NCI-H2227 treated with DMSO at 0.1 percent for 48 hours (cell line): ENCODE results near the gene ZNF557.

Source experiments
- DNase-seq: peaks from one replicate; lab custom pipeline; 2025; lab: John Stamatoyannopoulos, UW

The ZNF557 gene

DNA sequence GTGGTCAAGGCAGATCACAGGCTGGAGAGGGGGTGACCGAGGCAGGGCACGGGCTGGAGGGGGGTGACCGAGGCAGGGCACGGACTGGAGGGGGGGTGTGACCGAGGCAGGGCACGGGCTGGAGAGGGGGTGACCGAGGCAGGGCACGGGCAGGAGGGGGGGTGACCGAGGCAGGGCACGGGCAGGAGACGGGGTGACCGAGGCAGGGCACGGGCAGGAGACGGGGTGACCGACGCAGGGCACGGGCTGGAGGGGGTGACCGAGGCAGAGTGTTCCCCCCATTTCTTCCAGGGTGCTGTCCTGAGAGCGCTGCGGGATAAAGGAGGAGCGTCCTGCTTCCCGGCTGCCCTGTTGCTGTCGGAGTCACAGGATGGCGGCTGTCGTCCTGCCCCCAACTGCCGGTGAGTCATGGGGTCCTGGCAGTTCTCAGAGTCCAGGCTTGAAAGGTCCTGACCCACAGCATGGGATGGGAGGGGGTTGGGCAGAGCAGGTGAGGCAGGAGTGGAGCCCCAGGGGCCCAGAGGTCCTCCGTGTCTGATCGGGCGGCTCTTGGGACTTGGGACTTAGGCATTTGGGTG is 5.3 kb downstream of the ZNF557 start:
- no peak for DNase-seq

DNA sequence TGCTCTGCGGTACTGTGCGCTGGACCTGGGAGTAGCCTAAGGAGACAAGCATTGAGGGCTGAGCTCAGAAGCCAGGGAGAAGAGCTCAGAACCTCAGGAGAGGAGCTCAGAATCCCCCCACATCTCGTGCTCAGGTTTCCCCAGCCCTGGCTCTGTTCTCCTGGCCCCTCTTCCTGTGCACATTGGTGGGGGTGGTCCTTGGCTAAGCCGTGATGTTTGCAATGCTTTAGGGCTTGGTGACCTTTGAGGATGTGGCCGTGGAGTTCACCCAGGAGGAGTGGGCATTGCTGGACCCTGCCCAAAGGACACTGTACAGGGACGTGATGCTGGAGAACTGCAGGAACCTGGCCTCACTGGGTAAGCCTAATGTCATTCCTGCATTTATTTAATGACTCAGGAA is 6.6 kb downstream of the ZNF557 start:
- no peak for DNase-seq

DNA sequence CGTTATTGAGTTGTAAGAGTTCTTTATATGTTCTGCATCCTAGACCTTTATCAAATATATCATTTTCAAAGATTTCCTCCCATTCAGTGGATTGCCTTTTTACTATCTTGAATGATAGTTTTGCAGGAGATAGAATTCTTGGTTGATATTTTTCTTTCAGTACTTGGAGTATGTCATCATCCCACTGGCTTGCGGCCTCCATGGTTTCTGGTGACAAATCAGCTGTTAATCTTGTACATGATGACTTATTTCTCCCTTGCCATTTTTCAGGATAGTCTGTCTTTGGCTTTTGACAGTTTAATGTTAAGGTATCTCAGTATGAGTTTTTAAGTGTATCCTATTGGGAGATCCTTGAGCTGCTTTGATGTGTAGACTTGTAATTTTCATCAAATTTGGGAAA is 8.5 kb downstream of the ZNF557 start:
- no peak for DNase-seq

DNA sequence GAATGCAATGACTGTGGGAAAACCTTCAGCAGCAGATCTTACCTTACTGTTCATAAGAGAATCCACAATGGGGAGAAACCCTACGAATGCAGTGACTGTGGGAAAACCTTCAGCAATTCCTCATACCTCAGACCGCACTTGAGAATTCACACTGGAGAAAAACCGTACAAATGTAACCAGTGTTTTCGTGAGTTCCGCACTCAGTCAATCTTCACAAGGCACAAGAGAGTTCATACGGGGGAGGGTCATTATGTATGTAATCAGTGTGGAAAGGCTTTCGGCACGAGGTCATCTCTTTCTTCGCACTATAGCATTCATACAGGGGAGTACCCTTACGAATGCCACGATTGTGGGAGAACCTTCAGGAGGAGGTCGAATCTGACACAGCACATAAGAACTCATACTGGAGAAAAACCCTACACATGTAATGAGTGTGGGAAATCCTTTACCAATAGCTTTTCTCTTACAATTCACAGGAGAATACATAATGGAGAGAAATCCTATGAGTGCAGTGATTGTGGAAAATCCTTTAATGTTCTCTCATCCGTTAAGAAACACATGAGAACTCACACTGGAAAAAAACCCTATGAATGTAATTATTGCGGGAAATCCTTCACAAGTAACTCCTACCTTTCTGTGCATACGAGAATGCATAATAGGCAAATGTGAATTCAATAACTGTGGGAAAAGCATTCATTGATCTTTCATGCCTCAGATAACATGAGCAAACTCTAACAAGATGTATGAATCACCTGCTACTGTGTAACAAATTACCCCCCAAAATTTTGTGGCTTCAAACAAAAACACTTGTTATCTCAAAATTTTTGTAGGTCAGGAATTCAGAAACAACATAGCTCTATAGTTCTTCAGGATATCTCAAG is 13.8 kb downstream of the ZNF557 start:
- DNase-seq: no peak

DNA sequence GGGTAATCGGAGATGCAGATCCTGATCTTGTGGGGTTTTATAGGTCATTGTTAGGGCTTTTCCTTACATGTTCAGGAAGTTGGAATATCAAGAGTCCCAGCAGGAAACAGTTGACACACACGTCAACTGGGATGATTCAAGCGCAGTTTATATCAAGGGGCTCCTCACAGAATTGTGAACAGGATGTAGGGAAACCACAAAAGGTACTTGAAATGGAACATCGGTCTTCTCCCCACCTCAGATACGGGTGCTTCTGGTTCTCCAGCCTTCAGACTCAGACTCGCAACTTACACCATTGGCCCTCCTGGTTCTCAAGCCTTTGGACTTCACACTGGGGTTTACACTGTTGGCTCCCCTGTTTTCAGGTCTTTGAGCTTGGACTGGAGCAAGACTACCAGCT is 19.5 kb downstream of the ZNF557 start:
- DNase-seq: no peak

DNA sequence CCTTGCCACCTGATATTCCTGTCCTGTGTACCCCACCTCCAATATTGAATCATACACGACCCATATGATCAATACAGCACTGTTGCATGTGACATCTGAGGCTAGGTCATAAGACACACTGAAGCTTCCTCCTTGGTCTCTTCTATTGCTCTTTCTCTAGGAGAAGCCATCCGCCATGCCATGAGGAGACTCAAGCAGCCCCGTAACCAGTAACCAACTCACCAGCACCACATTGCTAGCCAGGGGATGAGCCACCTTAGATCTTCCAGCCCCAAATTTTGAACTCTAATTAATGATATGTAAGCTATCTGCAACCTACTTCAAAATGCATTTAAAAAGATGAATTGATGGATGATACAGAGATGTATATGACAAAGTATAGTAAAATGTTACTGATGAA is 28.6 kb downstream of the ZNF557 start:
- no peak for DNase-seq

DNA sequence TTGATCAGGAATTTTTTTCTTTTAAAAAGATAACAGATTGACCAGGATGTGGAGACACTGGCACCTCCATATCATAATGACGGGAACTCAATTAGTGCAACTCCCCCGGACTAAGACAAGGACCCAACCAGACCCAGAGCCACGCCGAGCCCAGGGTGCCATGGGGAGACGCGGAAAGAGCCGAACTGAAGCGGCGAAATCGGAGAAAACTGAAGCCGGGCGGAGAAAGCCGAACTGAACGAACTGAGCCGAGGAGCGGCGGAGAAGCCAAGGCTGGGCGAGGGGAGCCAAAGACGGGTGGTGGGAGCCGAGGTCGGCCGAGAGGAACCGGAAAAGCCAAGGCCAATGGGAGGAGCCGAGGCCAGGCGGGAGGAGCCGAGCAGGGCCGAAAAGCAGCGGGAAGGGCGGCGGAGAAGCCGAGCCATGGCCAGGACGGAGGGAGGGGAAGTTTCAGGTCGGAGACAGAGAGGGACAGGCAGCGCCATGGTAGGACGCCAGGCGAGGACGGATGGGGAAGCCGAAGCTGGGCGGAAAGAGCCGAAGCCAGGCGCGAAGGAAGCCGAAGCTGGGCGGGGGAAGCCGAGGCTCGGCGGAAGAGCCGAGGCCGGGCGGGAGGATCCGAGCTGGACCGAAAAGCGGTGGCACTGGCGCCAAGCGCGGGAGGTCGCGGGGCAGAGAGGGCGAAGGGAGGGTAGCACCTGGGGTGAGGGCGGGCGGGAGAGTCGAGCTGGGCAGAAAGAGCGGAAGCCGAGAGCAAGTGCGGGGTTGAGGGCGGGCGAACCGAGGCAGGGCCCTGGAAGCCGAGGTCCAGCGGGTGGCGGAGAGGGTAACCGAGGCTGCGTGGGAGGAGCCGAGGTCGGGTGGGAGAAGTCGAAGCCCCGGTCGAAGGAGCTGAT is 29.4 kb downstream of the ZNF557 start:
- peak; percentile 95 for DNase-seq

DNA sequence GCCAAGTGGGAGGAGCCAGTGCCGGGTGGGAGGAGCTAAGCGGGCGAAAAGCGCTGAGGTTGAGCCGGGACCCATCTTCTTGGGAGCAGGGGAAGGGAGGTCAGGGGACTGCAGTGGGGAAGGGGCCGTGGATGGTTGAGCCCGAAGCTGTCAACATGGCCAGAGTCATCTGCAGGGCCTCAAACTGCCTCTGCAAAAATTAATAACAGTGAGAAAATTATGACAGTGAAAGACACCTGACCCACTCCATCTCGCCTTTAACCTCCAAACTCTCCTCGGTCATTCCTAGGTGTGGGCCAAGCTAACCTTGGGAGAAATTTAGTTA is 30.1 kb downstream of the ZNF557 start:
- DNase-seq: no peak

DNA sequence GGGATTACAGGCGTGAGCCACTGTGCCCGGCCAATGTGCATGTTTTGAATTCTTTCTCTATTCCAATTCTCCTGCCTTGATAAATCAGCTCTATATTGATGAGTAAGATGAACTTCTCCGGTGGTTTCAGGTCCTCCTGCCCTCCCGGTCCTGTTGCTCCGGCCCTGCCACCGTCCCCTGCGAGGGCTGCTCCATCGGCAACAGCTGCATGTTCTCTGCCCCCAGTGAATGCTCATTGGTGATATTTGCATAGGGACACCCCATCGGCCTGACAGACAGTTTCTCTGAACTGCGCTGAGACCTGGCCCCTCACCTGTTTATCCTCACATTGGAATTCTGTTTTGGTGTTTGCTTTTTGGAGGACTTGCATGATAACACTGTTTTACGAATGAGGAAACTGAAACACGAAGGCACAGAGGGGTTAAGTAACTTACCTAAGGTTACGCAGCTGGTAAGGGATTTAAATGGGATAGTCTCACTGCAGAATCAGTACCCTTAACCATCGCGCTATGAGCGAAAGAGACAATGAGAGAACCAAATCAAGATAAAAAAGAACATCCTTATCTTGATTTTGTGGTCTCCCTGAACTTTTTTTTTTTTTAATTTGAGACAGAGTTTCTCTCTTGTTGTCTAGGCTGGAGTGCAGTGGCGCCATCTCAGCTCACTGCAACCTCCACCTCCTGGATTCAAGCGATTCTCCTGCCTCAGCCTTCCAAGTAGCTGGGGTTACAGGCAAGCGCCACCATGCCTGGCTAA is 32.2 kb downstream of the ZNF557 start:
- DNase-seq: no peak

DNA sequence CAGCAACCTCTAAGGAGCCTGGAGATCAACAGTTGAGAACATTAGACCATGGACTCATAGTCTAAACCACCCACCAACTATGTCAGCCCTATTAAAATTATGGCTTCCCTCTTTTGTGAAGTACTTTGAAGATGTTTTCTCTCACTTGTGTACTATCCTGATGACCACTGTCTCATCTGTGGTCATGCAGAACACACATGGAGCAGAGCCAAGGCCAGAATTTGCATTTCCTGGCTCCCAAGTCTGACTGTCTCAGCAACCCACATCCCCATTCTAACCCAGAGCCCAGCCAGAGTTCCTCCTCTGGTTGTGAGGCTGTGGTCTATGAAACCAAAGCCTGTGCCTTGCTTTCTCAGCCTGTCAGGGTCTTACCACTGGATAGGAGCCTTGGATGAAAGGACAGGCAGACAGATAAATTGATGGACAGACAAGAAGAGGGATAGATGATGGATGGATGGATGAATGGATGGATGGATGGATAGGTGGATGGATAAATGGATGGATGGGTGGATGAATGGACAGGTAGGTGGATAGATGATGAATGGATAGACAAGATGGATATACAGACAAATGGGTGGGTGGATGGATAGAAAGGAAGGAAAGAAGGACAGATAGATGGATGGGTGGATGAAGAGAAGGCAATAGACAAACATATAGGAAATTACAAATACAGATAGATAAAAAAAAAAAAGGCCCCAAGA is 35.4 kb downstream of the ZNF557 start:
- DNase-seq: no peak

DNA sequence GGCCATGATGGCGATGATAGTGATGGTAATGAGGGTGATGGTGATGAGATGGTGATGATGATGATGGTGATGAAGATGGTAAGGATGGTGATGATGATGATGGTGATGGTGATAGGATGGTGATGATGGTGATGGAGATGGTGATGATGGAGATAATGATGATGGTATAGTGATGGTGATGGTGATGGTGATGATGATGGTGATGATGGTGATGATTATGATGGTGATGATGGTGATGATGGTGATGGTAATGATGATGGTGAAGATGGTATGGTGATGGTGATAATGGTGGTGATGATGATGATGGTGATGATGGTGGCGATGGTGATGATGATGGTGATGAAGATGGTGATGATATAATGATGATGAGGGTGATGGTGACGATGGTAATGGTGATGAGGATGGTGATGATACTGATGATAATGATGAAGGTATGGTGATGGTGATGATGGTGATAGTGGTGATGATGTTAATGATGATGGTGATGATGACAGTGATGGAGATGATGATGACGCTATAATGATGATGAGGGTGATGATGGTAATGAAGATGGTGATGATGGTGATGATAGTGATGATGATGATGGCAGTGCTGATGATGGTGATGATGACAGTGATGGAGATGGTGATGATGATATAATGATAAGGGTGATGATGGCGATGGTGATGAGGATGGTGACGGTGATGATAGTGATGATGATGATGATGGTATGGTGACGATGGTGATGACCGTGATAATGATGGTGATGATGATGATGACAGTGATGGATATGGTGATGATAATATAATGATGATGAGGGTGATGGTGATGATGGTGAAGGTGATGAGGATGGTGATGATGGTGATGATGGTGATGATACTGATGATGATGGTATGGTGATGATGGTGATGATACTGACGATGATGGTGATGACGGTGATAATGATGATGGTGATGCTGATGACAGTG is 37.5 kb downstream of the ZNF557 start:
- no peak for DNase-seq

DNA sequence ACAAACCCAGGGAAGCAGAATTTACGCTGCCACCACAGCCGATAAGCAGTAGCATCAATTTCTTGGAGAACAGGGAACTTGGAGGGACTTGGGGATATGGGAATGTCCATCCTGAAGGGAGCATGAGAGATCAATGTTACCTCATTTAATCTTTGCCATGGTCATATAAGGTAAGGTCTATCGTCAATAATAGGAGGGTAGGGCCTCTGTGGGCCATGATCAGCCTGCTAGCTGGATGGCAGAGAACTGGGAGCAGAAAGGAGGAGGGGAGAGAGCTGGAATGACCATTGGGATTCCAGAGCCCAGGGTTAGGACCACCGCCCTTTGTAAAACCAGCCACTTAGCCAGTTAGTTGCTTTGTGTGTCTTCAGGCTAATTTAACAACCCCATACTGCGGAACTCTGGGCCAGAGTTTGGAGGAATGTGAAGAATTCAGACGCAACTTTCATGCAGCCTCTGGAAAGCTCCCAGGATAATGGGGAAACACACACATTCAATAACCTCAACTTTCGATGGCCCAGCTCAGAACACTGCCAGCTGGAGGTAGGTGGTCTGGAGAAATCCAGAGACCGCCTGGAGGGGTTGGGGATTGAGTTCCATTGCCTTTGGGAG is 40.3 kb downstream of the ZNF557 start:
- no peak for DNase-seq

DNA sequence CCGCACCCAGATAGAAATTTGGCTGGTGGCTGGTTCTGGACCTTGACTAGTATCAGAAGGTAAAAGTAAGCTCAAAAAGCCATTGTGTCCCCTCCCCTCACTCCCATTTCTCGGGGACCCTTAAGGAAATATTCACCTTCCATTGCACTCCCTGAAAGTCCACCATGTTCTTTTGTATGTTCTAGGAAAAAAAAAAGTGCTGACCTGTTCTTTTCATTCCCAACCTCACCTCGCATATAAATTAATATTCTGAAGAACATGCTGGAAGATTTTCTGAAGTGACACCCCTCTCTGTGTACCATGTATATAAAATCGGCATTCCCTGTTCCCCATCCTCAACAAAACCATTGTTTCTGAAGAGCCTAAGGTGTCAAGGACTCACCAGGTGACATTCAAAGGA is 43.2 kb downstream of the ZNF557 start:
- no peak for DNase-seq

DNA sequence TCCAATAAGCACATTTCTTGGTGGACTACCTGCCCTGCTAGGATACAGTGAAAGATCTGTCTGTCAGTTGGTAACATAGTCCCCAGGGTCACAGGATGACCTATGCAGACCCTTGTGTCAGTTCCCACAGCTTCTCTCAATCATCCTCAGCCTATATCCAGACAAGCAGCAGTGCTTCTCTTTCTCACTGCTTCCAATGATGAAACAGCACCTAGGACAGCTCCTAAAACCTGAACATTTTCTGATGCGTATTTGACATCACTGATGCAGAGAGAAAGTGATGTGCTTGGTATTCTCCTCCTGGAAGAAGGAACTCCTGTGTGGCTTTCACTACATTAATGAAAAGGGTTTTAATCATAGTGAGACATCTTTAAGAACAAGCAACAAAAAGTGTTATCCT is 43.7 kb downstream of the ZNF557 start:
- DNase-seq: no peak

DNA sequence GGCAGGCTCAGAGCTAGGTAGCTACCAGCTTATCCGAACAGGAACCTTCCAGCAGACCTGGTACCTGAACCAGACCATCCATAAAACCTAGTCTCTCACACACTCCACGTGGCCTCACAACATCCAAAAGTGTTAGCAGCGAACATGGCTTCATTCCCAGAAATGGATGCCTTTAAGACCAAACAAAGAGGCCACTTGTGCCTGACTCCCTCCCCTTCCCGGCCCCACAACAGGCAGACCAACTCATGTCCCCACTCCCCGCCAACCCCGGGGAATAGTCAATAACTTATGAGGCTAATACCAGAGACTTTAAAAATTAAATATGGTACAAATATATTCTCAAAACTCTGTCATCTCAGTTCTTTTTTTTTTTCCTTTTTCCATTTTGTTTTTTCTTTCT is 46.2 kb downstream of the ZNF557 start:
- no peak for DNase-seq

DNA sequence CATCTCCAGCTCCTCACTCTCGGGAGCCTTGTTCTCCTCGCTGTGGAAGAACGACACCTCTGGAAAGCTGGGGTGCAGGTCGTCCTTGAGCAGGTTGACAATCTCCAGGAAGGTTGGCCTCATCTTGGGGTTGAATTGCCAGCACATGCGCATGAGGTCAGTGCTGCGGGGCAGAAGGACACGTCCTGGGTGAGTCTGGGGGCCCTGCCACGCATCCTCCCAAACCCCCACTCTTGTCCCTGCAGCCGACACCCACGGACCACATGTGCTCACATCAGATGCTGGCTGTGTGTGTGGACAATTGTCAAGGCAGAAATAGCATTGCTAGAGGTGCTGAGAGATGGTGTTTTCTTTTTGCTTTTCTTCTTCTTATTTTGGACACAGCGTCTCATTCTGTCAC is 47.7 kb downstream of the ZNF557 start:
- DNase-seq: no peak

DNA sequence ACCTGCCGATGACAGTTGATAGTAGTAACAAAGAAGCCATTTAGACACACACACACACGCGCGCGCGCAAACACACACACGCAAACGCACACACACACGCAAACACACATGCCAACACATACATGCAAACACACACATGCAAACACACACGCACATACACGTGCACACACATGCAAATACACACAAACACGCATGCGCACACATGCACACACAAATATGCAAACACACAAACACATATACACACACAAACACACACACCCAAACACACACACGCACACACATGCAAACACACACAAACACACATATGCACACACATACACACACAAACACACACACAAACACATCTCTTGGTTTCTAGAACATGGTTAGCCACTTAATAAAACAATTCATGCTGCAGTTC is 50.1 kb downstream of the ZNF557 start:
- no peak for DNase-seq

DNA sequence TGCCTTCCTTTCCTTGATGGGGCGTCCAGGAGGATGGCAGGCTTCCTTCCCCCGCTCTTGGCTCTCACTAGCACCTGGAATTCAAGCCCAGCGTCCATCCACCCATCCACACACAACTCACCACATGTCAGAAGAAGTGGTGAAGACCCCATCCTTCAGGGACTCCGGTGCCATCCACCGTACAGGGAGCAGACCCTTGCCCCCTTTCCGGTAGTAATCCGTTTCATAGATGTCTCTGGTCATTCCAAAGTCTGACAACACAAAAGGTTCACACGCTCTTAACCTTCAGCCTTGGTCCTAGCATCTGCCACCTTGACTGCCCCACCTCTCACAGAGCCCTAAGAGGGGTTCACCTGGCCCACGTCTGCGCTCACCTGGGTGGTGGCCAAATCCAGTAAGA is 51.0 kb downstream of the ZNF557 start:
- no peak for DNase-seq

DNA sequence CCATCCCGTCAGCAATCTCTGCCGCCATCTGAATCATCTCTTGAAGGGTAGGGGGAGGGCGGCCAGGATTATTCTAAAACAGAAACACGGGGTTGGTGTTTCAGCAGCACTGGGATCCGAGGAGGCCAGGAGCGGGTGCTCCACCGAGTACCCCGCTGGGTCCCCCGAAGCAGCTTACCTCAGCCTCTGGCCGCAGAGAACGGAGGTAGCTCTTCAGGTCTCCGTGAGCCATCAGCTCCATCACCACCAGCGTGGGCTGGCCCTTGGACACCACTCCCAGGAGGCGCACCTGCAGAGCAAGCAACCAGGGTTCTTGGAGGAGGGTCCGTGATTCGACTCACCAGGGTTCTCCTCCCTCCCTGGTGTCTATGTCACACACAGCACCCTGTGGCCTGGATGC is 53.2 kb downstream of the ZNF557 start:
- DNase-seq: no peak

DNA sequence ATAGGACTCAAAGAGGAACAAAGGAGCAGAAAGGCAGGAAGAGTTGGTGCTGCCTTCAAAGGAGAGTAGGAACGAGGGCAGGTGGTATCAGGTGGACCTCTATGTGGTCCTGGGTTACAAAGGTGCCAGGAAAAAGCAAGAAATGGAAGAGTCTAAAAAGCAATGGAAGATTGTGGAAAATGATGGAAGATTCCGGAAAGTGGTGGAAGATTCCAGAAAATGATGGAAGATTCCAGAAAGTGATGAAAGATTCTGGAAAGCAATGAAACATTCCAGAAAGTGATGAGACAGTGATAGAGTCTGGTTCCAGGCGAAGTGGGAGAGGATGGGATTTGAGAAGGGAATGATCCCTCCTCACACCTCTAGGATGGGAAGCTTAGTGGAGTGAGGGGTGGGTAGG is 55.3 kb downstream of the ZNF557 start:
- DNase-seq: no peak
